Fibroblast of pulmonary artery (primary cell): Measurements from ENCODE around the gene GAB3.

Source experiments
- DNase-seq: peaks from one replicate; pipeline ENCODE4 v3.0.0-alpha.2; 2010; ENCODE audit warnings: low read depth
- H3K4me3 ChIP-seq: replicated peaks from 2 replicates; pipeline ENCODE4 v1.5.1; 2011; ENCODE audit warnings: low read depth, mild to moderate bottlenecking, control low read depth, low read length, moderate library complexity
- TF ChIP-seq, protein P1 (sequence below): IDR thresholded peaks from 2 replicates; pipeline ENCODE4 v1.5.1; 2011; ENCODE audit warnings: mild to moderate bottlenecking, control low read depth, low read length, inconsistent platforms; ENCODE audit errors: missing control alignments

Gene GAB3

DNA sequence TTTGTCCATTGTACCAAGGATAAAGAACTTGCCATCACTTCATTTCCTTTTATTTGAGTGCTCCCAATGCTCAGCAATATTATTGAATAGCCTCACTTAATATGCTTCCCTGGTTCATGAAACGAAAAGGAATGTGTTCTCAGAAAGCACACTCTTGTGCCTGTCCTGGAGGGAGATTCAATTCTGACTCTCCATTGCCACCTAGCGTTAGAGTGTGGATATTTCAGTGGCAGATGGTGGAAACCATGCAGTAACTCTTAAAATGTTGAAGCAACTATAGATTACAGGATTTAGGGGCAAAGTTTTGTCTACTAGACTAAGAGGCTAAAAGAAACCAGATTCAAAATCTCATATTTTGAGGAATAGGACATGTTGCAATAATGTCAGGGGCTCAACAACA is 36.0 kb downstream of the GAB3 start:
- peak; percentile 65 for DNase-seq
- H3K4me3 ChIP-seq, result no peak overlapping the region
- TF ChIP-seq, protein P1, sequence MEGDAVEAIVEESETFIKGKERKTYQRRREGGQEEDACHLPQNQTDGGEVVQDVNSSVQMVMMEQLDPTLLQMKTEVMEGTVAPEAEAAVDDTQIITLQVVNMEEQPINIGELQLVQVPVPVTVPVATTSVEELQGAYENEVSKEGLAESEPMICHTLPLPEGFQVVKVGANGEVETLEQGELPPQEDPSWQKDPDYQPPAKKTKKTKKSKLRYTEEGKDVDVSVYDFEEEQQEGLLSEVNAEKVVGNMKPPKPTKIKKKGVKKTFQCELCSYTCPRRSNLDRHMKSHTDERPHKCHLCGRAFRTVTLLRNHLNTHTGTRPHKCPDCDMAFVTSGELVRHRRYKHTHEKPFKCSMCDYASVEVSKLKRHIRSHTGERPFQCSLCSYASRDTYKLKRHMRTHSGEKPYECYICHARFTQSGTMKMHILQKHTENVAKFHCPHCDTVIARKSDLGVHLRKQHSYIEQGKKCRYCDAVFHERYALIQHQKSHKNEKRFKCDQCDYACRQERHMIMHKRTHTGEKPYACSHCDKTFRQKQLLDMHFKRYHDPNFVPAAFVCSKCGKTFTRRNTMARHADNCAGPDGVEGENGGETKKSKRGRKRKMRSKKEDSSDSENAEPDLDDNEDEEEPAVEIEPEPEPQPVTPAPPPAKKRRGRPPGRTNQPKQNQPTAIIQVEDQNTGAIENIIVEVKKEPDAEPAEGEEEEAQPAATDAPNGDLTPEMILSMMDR, result peak; percentile 70

DNA sequence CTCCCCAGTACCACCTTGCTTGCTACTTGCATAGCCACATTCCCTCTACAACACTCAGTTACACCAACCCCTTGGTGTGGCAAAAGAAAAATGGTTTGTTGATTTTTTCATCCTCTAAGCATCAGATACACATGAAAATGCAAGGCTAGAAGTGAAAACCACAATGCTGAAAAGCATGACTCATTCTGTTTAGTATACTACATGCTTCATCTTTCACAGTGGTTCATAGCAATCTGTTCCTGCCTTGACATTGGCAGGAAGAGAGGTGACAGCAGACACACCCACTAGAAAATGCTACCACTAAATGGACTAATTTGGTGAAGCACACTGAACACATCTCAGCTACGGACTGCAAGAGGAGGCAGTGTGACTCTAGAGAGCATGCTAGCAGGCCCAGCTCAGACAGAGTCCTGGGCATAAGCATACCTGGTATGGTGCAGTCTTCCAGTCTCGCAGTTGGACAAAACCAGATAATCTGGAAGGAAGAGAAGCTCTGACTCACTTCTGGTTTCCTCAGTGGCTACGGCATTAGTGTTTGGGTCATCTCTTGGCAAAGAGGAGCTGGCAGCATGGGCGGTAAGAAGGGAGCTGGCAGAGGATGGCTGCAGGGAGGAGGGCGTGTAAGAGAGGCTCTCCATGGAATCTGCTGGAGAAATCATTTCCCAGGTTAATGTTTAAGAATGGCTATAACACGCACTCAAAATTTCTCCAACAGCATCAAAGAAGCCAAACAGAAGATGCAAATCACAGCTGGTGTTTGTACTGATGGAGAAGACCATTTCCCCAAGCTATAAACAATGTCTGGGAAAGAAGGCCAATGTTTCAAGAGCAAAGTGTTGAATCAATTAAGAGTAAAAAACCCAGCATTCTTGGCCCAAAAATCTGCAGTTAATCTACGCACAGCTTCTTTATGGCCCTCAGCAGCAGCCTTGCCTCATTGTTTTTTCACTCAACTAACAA is 37.8 kb downstream of the GAB3 start:
- DNase-seq, result peak; percentile 63
- TF ChIP-seq, protein P1, result no peak
- no peak overlapping the region for H3K4me3 ChIP-seq

DNA sequence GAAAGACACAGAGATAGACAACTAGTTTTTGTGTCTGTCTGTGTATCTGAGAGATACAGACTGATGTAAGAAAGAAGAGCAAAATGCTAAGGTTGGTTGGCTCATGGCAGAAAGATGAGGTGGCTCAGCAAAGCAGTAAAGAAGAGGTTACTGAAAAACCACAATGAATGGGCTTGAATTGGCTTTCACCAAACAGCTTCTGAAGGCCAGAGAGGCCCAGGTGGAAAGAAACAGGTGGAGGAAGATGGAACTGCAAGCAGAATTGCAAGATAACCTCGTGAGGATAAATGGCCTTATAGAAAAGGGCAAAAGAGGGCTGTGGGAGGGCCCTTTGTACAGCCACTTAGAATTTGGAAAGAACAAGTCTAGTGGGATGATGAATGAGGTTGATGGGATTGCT is 39.6 kb downstream of the GAB3 start:
- no peak overlapping the region for H3K4me3 ChIP-seq
- TF ChIP-seq, protein P1, result no peak
- DNase-seq, result no peak

DNA sequence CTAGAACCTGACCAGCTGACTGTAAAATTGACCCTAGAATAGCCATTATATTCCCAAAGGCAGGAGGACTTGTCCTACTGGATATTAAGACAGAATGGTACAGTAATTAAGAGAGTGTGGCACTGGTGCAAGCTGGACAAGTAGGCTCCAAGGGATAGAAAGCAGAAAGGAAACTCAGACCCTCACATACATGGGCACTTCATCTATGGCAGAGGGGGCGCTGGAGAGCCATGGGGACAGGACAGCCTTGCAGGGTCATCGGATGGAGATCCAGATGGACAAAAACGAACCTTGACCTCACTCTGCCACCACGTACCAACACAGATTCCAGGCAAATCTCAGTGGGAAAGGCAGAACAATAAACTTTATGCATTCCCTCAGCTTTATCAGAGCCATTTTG is 40.6 kb downstream of the GAB3 start:
- TF ChIP-seq, protein P1, result no peak
- no peak overlapping the region for H3K4me3 ChIP-seq
- DNase-seq, result no peak

DNA sequence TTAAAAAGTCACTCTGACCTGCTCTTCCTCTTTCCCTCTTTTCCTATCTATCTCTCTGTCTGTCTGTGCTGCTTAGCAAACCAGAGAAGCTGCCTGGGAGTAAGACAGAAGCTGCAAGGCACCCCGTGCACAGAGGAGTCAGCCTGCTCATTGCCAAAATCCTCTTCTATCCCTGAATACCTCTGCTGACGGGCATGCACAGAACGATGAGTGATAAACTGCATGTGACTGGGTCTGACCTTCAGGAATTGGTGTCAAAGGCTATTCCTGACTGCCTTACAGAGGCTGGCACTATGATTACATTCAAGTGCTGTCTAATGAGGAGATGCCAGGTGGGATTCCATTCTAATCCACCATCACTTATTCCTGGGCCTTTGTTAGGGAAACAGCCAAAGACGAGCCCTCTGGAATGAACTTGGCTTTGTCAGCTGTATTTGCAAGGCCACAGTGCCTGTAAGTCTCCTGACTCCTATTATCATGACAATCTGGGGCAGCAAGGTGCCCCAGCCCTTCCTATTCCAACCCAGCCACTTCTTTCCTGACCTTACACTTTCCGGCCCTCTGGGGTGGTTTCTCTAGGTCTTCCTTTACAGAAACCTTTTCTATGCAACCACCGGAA is 52.1 kb downstream of the GAB3 start:
- no peak overlapping the region for H3K4me3 ChIP-seq
- DNase-seq, result no peak
- TF ChIP-seq, protein P1, result no peak

DNA sequence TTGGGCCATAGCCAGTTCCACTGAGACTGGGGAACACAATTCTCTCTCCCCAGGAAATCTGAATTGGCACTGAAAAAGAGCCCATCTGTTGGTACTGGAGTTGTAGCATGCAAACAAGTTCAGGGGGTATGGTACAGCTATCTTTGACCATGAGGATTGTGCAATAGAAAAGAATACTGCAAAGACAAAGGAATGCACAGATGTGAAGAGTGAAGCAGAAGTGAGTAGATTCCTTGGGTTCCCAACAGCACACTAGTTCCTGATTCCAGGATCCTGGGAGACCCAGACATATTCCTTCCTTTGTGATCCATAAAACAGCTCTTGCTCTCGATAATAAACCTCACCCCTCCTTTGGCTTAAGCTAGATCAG is 54.2 kb downstream of the GAB3 start:
- TF ChIP-seq, protein P1, result no peak
- peak; percentile 66 for DNase-seq
- no peak overlapping the region for H3K4me3 ChIP-seq
